Fibroblast of pulmonary artery (primary cell): ENCODE data around the gene GRHL3.

Experiments
- DNase-seq: peaks from one replicate; pipeline ENCODE4 v3.0.0-alpha.2; 2010; ENCODE audit warnings: low read depth
- H3K4me3 ChIP-seq: replicated peaks from 2 replicates; pipeline ENCODE4 v1.5.1; 2011; ENCODE audit warnings: low read depth, mild to moderate bottlenecking, control low read depth, low read length, moderate library complexity
- CTCF ChIP-seq: IDR thresholded peaks from 2 replicates; pipeline ENCODE4 v1.5.1; 2011; ENCODE audit warnings: mild to moderate bottlenecking, control low read depth, low read length, inconsistent platforms; ENCODE audit errors: missing control alignments

Gene GRHL3

GRCh38 chr1:24374891-24375786, 56.0 kb downstream of the GRHL3 start:
- no peak for TF ChIP-seq CTCF
- no peak for DNase-seq
- no peak overlapping the region for H3K4me3 ChIP-seq

- peak; percentile 56 for DNase-seq
- TF ChIP-seq CTCF: no peak
- no peak overlapping the region for H3K4me3 ChIP-seq
Measured at GRCh38 chr1:24379733-24380315, 60.7 kb downstream of the GRHL3 start.

GRCh38 chr1:24380508-24380907, 61.4 kb downstream of the GRHL3 start:
- TF ChIP-seq CTCF: no peak
- no peak overlapping the region for H3K4me3 ChIP-seq
- no peak for DNase-seq

GRCh38 chr1:24381256-24381655, 62.1 kb downstream of the GRHL3 start:
- no peak for DNase-seq
- no peak overlapping the region for H3K4me3 ChIP-seq
- TF ChIP-seq CTCF: no peak

GRCh38 chr1:24382165-24382577, 63.0 kb downstream of the GRHL3 start:
- H3K4me3 ChIP-seq: no peak overlapping the region
- no peak for DNase-seq
- no peak for TF ChIP-seq CTCF

GRCh38 chr1:24383381-24383940, 64.3 kb downstream of the GRHL3 start:
- no peak for TF ChIP-seq CTCF
- no peak for DNase-seq
- no peak overlapping the region for H3K4me3 ChIP-seq
